DMS114 treated with DMSO at 0.1 percent for 48 hours (cell line): Measurements from ENCODE around the gene BEX3.

ENCODE experiments used
- DNase-seq: peaks from one replicate; lab custom pipeline; 2025; ENCODE audit not compliant: unreplicated experiment; lab: John Stamatoyannopoulos, UW

The BEX3 gene

DNA sequence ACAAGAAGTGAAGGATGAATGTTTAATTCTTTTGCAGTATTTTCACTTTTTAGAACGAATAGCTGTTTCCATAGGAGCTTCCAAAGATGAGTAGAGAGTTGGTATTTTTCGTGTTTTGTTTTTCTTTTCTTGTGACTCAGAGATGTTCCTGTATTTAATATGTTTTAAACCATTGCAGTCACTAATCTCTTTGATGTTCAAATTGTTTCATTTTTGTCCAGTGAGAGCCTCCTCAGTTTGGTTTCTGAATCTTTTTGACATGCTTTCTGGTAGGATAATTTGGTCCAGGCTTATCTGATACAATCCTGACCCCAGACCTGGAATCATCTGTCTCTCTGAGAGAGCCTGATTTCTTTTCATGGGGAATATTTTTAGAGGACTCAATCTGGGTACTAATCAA is 41.6 kb downstream of the BEX3 start:
- no peak for DNase-seq

DNA sequence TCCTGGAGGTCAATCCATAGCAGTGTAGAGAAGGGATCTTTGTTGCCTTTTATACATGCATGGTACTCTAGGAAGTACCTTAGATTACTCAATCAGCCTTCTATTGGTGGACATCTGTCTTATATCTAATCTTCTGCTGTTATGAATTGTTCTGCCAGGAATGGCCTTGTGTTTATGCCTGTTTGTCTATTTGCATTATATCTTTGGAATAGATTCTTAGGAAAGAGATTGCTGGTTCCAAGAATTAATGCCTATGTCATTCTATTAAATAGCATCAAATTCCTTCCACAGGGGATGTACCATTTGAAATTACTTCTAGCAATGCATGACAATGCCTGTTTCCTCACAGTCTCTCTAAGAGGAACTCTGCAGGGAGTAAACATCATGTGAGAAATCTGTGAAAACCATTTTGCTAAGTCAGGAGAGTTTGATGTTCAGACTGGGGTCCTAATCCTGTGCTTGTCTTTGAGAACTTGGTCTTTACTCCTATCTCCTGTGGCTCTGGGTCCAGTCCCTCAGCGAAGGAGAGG is 42.5 kb downstream of the BEX3 start:
- no peak for DNase-seq

- no peak for DNase-seq
Observed at GRCh38 chrX:103423955-103424638, 47.8 kb downstream of the BEX3 start.
